GM12872 (cell line): ENCODE data around the gene EHD1.

Experiments
- TF ChIP-seq, protein P1 (sequence below): IDR thresholded peaks from 3 replicates; pipeline ENCODE4 v1.5.1; 2011; ENCODE audit warnings: low read depth, mild to moderate bottlenecking, low read length, moderate library complexity; ENCODE audit not compliant: insufficient read depth

Gene EHD1

DNA sequence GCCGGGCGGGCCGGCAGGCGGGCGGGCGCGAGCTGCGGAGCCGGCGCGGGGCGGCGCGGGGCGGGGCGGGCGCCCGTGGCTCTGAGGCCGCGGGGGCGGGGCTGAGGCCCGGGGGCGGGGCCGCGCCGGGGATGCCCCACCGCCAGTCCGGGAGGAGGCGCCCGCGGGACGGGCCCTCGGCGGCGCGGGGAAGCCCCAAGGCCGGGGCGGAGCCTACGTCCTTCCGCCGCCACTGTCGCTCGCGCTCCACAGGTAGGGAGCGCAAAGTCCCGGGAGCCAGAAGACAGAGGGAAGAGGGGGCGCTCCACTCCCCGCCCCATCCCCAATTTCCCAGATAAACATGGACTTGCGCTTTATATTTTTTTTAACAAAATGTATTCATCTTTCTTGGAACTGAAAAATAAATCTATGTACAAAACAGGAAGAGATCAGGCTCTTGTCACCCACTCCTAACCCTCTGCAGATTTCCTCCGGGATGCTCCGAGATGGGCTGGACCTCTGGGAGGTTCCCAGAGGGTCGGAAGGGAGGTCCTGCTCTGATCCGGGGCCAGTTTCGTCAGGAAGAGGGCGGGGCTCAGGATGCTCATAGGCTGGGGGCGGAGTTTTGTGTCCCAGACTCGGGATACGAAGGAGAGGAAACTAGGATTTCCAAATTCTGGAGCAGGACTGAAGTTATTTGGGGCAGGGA, 75.1 kb downstream of the EHD1 start, which contains the start of gene MAP4K2:
Gene MAP4K2, minus strand, starts transcription at position 57 of the 688 bp plus-strand sequence. CDS start 65 bp downstream, outside the sequence.
- TF ChIP-seq, protein P1, sequence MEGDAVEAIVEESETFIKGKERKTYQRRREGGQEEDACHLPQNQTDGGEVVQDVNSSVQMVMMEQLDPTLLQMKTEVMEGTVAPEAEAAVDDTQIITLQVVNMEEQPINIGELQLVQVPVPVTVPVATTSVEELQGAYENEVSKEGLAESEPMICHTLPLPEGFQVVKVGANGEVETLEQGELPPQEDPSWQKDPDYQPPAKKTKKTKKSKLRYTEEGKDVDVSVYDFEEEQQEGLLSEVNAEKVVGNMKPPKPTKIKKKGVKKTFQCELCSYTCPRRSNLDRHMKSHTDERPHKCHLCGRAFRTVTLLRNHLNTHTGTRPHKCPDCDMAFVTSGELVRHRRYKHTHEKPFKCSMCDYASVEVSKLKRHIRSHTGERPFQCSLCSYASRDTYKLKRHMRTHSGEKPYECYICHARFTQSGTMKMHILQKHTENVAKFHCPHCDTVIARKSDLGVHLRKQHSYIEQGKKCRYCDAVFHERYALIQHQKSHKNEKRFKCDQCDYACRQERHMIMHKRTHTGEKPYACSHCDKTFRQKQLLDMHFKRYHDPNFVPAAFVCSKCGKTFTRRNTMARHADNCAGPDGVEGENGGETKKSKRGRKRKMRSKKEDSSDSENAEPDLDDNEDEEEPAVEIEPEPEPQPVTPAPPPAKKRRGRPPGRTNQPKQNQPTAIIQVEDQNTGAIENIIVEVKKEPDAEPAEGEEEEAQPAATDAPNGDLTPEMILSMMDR: 0 out of 3 replicates have a peak, but pooled peaks have one; percentile 25

- TF ChIP-seq, protein P1: no peak
Observed at GRCh38 chr11:64802370-64803157, 75.9 kb downstream of the EHD1 start.
